ENCODE measurements around the gene LMCD1. TPM values are rescaled to one million over a fixed set of nuclear protein-coding genes. Genes with fewer than 3 reads are reported as not detected.

Gene LMCD1
- total RNA-seq, 1 donor from 2014 or later, result 35.0 TPM

DNA sequence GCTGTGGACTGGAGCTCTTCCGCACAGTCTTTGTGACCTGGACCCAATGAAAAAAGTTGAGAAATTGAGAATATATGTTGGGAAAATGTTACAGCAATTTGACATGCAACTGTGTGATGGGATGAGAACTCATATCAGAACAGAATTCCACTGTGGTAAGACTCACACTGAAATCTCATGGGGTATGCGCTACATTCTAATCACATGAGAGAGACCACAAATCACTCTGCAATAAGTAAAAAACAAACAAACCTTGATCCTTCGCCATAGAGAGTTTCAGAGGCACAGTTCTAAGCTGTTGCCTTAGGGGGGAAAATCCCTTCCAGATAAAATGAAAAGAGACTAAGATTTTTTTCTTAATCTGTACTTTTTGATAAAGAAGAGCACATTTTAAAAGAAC, 37.3 kb downstream of the LMCD1 start:
- no peak overlapping the region for H3K9ac ChIP-seq (ENCODE audit: low read depth in 1 of 3, low read length in 3 of 3)
- H3K36me3 ChIP-seq (ENCODE audit: control insufficient read depth in 3 of 3, insufficient read depth in 3 of 3, low read length in 3 of 3), result peaks cover 69 to 83% (median 72%) of the 10 kb centered on the region in 3 donors
- H3K27me3 ChIP-seq (ENCODE audit: control insufficient read depth in 3 of 3, insufficient read depth in 3 of 3, low read length in 3 of 3), result no peaks in the 10 kb centered on the region
- no peak overlapping the region for H3K4me3 ChIP-seq (ENCODE audit: low read length in 3 of 3)
- no peak overlapping the region for H3K27ac ChIP-seq (ENCODE audit: low read depth, low read length)
- no peaks in the 10 kb centered on the region for H3K9me3 ChIP-seq (ENCODE audit: control insufficient read depth in 3 of 3, low read length in 3 of 3)
- H3K4me1 ChIP-seq (ENCODE audit: control insufficient read depth in 3 of 3, insufficient read depth in 3 of 3, low read length in 3 of 3), result peaks cover 38 to 49% (median 46%) of the 10 kb centered on the region in 3 donors

DNA sequence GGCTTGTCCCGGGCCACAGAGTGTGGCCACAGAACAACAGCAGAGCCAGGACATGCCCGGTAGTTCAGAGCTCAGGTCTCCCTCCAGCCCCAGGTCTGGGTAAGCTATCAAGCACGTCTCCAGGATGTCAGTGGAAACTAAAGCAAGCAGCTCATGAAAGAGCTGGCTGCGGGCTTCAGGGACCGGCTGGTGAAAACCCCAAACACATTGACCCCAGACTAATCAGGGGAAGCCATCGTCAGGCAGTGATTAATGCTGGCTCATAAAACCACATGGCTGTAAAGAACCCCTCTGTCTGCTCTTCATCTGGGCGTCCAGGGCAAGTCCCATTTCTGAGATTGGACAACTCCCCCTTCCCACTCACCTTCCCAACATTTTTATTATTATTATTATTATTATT, 37.8 kb downstream of the LMCD1 start:
- Histone ChIP-seq H3K9ac (ENCODE audit: low read depth in 1 of 3, low read length in 3 of 3) (no peak overlapping the region), H3K4me1 (ENCODE audit: control insufficient read depth in 3 of 3, insufficient read depth in 3 of 3, low read length in 3 of 3) (peaks cover 33 to 51% (median 48%) of the 10 kb centered on the region in 3 donors), H3K27me3 (ENCODE audit: control insufficient read depth in 3 of 3, insufficient read depth in 3 of 3, low read length in 3 of 3) (no peaks in the 10 kb centered on the region), H3K9me3 (ENCODE audit: control insufficient read depth in 3 of 3, low read length in 3 of 3) (no peaks in the 10 kb centered on the region), H3K36me3 (ENCODE audit: control insufficient read depth in 3 of 3, insufficient read depth in 3 of 3, low read length in 3 of 3) (peaks cover 74 to 84% (median 74%) of the 10 kb centered on the region in 3 donors), H3K4me3 (ENCODE audit: low read length in 3 of 3) (no peak overlapping the region), H3K27ac (ENCODE audit: low read depth, low read length) (no peak overlapping the region)

- no peaks in the 10 kb centered on the region for H3K27me3 ChIP-seq (ENCODE audit: control insufficient read depth in 3 of 3, insufficient read depth in 3 of 3, low read length in 3 of 3)
- peaks cover 72 to 83% (median 80%) of the 10 kb centered on the region in 3 donors for H3K36me3 ChIP-seq (ENCODE audit: control insufficient read depth in 3 of 3, insufficient read depth in 3 of 3, low read length in 3 of 3)
- peak overlapping the region; percentile 10 for H3K27ac ChIP-seq (ENCODE audit: low read depth, low read length)
- H3K4me3 ChIP-seq (ENCODE audit: low read length in 3 of 3), result no peak overlapping the region
- H3K9me3 ChIP-seq (ENCODE audit: control insufficient read depth in 3 of 3, low read length in 3 of 3), result no peaks in the 10 kb centered on the region
- peaks cover 28 to 47% (median 40%) of the 10 kb centered on the region in 3 donors for H3K4me1 ChIP-seq (ENCODE audit: control insufficient read depth in 3 of 3, insufficient read depth in 3 of 3, low read length in 3 of 3)
- peak overlapping the region in 1 of 3 donors; percentile 42 for H3K9ac ChIP-seq (ENCODE audit: low read depth in 1 of 3, low read length in 3 of 3)
Measured at GRCh38 chr3:8540456-8540855, 38.8 kb downstream of the LMCD1 start.

DNA sequence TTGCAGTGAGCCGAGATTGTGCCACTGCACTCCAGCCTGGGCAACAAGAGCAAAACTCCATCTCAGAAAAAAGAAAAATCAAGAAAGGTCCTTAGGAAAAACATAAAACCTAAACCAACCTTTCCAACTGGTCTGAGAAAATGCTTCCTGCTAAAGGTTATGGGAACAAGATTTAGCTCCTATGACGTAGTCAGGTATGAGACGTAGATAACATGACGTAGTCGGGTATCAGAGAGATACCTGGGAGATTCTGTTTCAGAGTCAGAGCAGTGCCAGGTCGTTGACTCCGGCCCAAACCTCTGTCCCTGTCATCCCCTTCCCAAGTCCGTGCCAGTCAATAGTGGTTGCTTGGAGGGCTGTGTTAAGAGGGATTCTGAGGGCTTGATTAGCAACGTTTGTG, 39.9 kb downstream of the LMCD1 start:
- H3K9ac ChIP-seq (ENCODE audit: low read depth in 1 of 3, low read length in 3 of 3), result no peak overlapping the region

DNA sequence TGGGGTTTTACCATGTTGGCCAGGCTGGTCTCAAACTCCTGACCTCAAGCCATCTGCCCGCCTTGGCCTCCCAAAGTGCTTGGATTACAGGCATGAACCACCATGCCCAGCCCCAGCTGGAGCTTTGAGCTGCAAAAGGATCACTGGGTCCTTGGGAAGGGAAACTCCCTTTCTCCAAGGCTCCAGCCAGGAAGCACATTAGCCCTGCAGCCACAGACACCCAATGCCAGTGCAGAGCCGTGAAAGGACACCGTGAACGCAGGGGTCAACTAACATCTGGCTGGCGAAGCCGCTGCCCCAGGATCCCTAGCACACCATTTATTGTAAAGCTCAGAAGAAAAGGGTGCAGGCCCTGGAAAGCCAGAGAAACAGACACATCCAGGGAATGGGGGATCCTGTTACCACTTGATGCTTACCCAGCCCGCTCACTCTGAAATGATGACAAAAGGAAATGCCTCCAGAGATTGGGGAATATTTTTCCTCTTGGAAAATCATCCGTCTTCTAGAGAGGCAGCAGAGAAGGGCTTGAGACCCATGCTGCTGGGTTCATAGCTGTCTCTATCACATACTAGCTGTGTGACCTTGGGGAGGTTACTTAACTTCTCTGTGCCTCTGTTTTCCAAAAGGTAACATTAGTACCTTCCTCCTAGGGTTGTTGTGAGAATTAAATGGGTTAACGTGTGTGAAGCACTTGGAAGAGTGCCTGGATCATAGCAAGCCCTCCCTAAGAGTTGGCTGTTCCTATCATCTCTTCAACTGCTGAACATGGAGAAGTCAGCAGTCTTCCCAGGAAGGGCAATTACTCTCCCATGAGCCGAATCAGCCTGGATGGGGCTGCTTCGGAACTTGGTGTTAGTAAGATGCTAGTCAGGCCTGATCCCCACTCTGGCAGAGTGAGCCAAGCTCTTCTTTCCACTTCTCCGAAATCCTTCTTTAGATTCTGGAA, 40.8 kb downstream of the LMCD1 start:
- Histone ChIP-seq H3K27ac (ENCODE audit: low read depth, low read length) (peak overlapping the region; percentile 49), H3K4me3 (ENCODE audit: low read length in 3 of 3) (no peak overlapping the region), H3K36me3 (ENCODE audit: control insufficient read depth in 3 of 3, insufficient read depth in 3 of 3, low read length in 3 of 3) (peaks cover 70 to 74% (median 74%) of the 10 kb centered on the region in 3 donors), H3K9me3 (ENCODE audit: control insufficient read depth in 3 of 3, low read length in 3 of 3) (no peaks in the 10 kb centered on the region), H3K27me3 (ENCODE audit: control insufficient read depth in 3 of 3, insufficient read depth in 3 of 3, low read length in 3 of 3) (no peaks in the 10 kb centered on the region), H3K9ac (ENCODE audit: low read depth in 1 of 3, low read length in 3 of 3) (peak overlapping the region in 2 of 3 donors; percentile 23 to 34), H3K4me1 (ENCODE audit: control insufficient read depth in 3 of 3, insufficient read depth in 3 of 3, low read length in 3 of 3) (peaks cover 20 to 46% (median 35%) of the 10 kb centered on the region in 3 donors)

More for the DNA sequence above, 39.9 kb downstream of the LMCD1 start:
- Histone ChIP-seq H3K4me1 (ENCODE audit: control insufficient read depth in 3 of 3, insufficient read depth in 3 of 3, low read length in 3 of 3) (peaks cover 20 to 45% (median 36%) of the 10 kb centered on the region in 3 donors), H3K27me3 (ENCODE audit: control insufficient read depth in 3 of 3, insufficient read depth in 3 of 3, low read length in 3 of 3) (no peaks in the 10 kb centered on the region), H3K9me3 (ENCODE audit: control insufficient read depth in 3 of 3, low read length in 3 of 3) (no peaks in the 10 kb centered on the region), H3K27ac (ENCODE audit: low read depth, low read length) (peak overlapping the region; percentile 14), H3K36me3 (ENCODE audit: control insufficient read depth in 3 of 3, insufficient read depth in 3 of 3, low read length in 3 of 3) (peaks cover 73 to 77% (median 75%) of the 10 kb centered on the region in 3 donors), H3K4me3 (ENCODE audit: low read length in 3 of 3) (no peak overlapping the region)

DNA sequence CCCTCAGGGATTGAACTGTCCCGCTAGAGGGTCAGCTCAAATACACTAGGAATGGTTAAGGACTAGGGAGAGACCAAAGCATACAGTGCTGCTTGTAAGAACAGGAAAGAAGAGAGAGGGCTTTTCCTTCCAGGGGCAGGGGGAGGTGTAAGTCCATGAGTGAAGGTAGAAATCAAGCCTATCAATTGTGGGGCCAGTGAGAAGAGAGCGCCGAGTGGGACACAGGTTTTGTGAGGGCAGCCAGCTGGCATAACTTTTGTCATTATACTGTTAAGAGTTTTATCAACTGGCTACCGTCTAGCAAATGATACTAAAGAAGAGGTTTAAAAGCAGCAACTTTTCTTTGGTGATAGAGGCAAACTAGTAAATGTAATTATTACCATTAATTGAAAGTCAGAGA, 45.0 kb downstream of the LMCD1 start:
- peaks cover 35 to 61% (median 55%) of the 10 kb centered on the region in 3 donors for H3K4me1 ChIP-seq (ENCODE audit: control insufficient read depth in 3 of 3, insufficient read depth in 3 of 3, low read length in 3 of 3)
- H3K9ac ChIP-seq (ENCODE audit: low read depth in 1 of 3, low read length in 3 of 3), result no peak overlapping the region
- H3K27ac ChIP-seq (ENCODE audit: low read depth, low read length), result peak overlapping the region; percentile 32
- H3K36me3 ChIP-seq (ENCODE audit: control insufficient read depth in 3 of 3, insufficient read depth in 3 of 3, low read length in 3 of 3), result peaks cover 70 to 74% (median 73%) of the 10 kb centered on the region in 3 donors
- no peaks in the 10 kb centered on the region for H3K27me3 ChIP-seq (ENCODE audit: control insufficient read depth in 3 of 3, insufficient read depth in 3 of 3, low read length in 3 of 3)
- no peaks in the 10 kb centered on the region for H3K9me3 ChIP-seq (ENCODE audit: control insufficient read depth in 3 of 3, low read length in 3 of 3)
- no peak overlapping the region for H3K4me3 ChIP-seq (ENCODE audit: low read length in 3 of 3)

DNA sequence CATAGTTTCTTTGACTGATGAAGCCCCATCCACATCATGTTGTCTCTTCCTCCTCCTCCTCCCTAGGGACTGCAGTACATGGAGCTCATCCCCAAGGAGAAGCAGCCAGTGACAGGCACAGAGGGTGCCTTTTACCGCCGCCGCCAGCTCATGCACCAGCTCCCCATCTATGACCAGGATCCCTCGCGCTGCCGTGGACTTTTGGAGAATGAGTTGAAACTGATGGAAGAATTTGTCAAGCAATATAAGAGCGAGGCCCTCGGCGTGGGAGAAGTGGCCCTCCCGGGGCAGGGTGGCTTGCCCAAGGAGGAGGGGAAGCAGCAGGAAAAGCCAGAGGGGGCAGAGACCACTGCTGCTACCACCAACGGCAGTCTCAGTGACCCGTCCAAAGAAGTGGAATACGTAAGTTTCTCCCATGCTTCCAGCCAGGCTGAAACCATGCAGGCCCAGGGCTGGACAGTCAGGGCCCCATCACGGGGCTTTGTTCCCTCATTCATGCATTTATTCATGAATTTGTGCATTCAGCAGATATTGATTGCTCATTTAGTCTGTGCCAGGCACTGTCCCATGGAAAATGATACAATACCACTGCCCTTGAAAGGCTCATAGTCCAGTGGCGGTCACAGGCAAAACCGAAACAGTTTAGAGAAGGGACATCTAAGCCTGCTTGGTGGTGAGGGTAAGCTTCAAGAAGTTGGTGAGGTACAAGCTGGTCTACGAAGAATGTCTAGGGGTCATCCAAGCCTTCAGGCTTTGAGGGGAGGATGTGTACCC, 47.1 kb downstream of the LMCD1 start:
- H3K36me3 ChIP-seq (ENCODE audit: control insufficient read depth in 3 of 3, insufficient read depth in 3 of 3, low read length in 3 of 3), result peaks cover 62 to 71% (median 70%) of the 10 kb centered on the region in 3 donors
- H3K27ac ChIP-seq (ENCODE audit: low read depth, low read length), result no peak overlapping the region
- peaks cover 47 to 67% (median 61%) of the 10 kb centered on the region in 3 donors for H3K4me1 ChIP-seq (ENCODE audit: control insufficient read depth in 3 of 3, insufficient read depth in 3 of 3, low read length in 3 of 3)

DNA sequence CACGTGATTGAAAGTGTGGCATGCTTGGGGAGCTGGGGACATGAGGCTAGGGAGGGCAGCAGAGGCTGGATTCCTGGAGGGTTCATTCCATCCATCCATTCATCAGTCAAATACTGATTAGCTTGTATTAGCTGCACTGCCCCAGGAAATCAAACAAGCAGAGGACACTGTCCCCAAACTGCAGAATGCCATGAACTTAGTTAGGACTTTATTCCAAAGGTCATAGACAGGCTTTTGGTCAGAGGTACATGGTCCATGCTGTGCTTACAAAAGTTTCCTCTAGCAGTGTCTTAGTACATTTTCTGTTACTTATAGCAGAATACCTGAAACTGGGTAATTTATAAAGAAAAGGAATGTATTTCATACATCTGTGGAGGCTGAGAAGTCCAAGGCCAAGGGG, 47.7 kb downstream of the LMCD1 start:
- peaks cover 63 to 67% (median 64%) of the 10 kb centered on the region in 3 donors for H3K36me3 ChIP-seq (ENCODE audit: control insufficient read depth in 3 of 3, insufficient read depth in 3 of 3, low read length in 3 of 3)
- H3K9me3 ChIP-seq (ENCODE audit: control insufficient read depth in 3 of 3, low read length in 3 of 3), result no peaks in the 10 kb centered on the region
- H3K9ac ChIP-seq (ENCODE audit: low read depth in 1 of 3, low read length in 3 of 3), result no peak overlapping the region
- H3K4me3 ChIP-seq (ENCODE audit: low read length in 3 of 3), result no peak overlapping the region
- no peak overlapping the region for H3K27ac ChIP-seq (ENCODE audit: low read depth, low read length)
- no peaks in the 10 kb centered on the region for H3K27me3 ChIP-seq (ENCODE audit: control insufficient read depth in 3 of 3, insufficient read depth in 3 of 3, low read length in 3 of 3)
- H3K4me1 ChIP-seq (ENCODE audit: control insufficient read depth in 3 of 3, insufficient read depth in 3 of 3, low read length in 3 of 3), result peaks cover 54 to 67% (median 61%) of the 10 kb centered on the region in 3 donors

More for the DNA sequence above, 47.1 kb downstream of the LMCD1 start:
- Histone ChIP-seq H3K27me3 (ENCODE audit: control insufficient read depth in 3 of 3, insufficient read depth in 3 of 3, low read length in 3 of 3) (no peaks in the 10 kb centered on the region), H3K4me3 (ENCODE audit: low read length in 3 of 3) (no peak overlapping the region), H3K9ac (ENCODE audit: low read depth in 1 of 3, low read length in 3 of 3) (peak overlapping the region in 2 of 3 donors; percentile 8 to 17), H3K9me3 (ENCODE audit: control insufficient read depth in 3 of 3, low read length in 3 of 3) (no peaks in the 10 kb centered on the region)

GRCh38 chr3:8550611-8551010, 49.0 kb downstream of the LMCD1 start:
- no peak overlapping the region for H3K4me3 ChIP-seq (ENCODE audit: low read length in 3 of 3)
- H3K4me1 ChIP-seq (ENCODE audit: control insufficient read depth in 3 of 3, insufficient read depth in 3 of 3, low read length in 3 of 3), result peaks cover 66 to 74% (median 72%) of the 10 kb centered on the region in 3 donors
- H3K36me3 ChIP-seq (ENCODE audit: control insufficient read depth in 3 of 3, insufficient read depth in 3 of 3, low read length in 3 of 3), result peaks cover 57 to 58% (median 58%) of the 10 kb centered on the region in 3 donors
- peak overlapping the region; percentile 54 for H3K27ac ChIP-seq (ENCODE audit: low read depth, low read length)
- H3K27me3 ChIP-seq (ENCODE audit: control insufficient read depth in 3 of 3, insufficient read depth in 3 of 3, low read length in 3 of 3), result no peaks in the 10 kb centered on the region
- peak overlapping the region in 1 of 3 donors; percentile 1 for H3K9ac ChIP-seq (ENCODE audit: low read depth in 1 of 3, low read length in 3 of 3)
- H3K9me3 ChIP-seq (ENCODE audit: control insufficient read depth in 3 of 3, low read length in 3 of 3), result no peaks in the 10 kb centered on the region
